Stimulated activated naive B cell treated with anti-CD40 and anti-IgM and Interleukin-4, amounts not matched to agents 10 μg/mL and 1 μg/mL and 100 μg/mL, for 72 hours (primary cell): ENCODE measurements around the gene WNT3.

ENCODE experiments used
- ATAC-seq, 2 donors: fragments of 150-1000 bp; cut with Tn5 transposase; replicated peaks; 2 replicates each; pipeline ENCODE4 v1.10.0; 2021; ENCODE audit warnings: moderate library complexity in 1 of 2
- DNase-seq: peaks from one replicate; pipeline ENCODE4 v3.0.0; 2021
- H3K27ac Mint-ChIP-seq: one replicate; pipeline ENCODE4 v1.8.0; 2022; ENCODE audit warnings: mild to moderate bottlenecking, mixed read lengths
- H3K27me3 Mint-ChIP-seq, 2 donors: one replicate each; pipeline ENCODE4 v1.8.0; 2022; ENCODE audit warnings: mixed read lengths in 2 of 2
- H3K36me3 Mint-ChIP-seq, 2 donors: one replicate each; pipeline ENCODE4 v1.8.0; 2022; ENCODE audit warnings: mixed read lengths in 2 of 2, mild to moderate bottlenecking in 1 of 2
- H3K4me1 Mint-ChIP-seq, 2 donors: one replicate each; pipeline ENCODE4 v1.8.0; 2022; ENCODE audit warnings: mixed read lengths in 2 of 2, mild to moderate bottlenecking in 1 of 2
- H3K4me3 Mint-ChIP-seq, 2 donors: one replicate each; pipeline ENCODE4 v1.8.0; 2022; ENCODE audit warnings: mild to moderate bottlenecking in 2 of 2, mixed read lengths in 2 of 2, moderate library complexity in 1 of 2
- H3K9me3 Mint-ChIP-seq, 2 donors: one replicate each; pipeline ENCODE4 v1.8.0; 2022; ENCODE audit warnings: mixed read lengths in 2 of 2, mild to moderate bottlenecking in 1 of 2

The WNT3 gene

GRCh38 chr17:46812624-46813318 lies 5.7 kb downstream of the WNT3 start:
- H3K4me1 Mint-ChIP-seq = peaks cover 7 to 11% of the 10 kb centered on the region in 2 donors
- no peaks in the 10 kb centered on the region for H3K36me3 Mint-ChIP-seq
- DNase-seq (no peak), ATAC-seq (no peak)
- no peak overlapping the region for H3K4me3 Mint-ChIP-seq
- H3K27ac Mint-ChIP-seq = no peak overlapping the region
- peaks cover 61 to 76% of the 10 kb centered on the region in 2 donors for H3K27me3 Mint-ChIP-seq
- no peaks in the 10 kb centered on the region for H3K9me3 Mint-ChIP-seq

GRCh38 chr17:46811978-46812583 lies 6.4 kb downstream of the WNT3 start:
- H3K27me3 Mint-ChIP-seq = peaks cover 54 to 69% of the 10 kb centered on the region in 2 donors
- ATAC-seq = no peak

GRCh38 chr17:46810837-46811236 lies 7.7 kb downstream of the WNT3 start:
- no peak for ATAC-seq
- H3K27me3 Mint-ChIP-seq = peaks cover 46 to 63% of the 10 kb centered on the region in 2 donors

More at GRCh38 chr17:46811978-46812583, 6.4 kb downstream of the WNT3 start:
- no peaks in the 10 kb centered on the region for H3K36me3 Mint-ChIP-seq
- no peak overlapping the region for H3K27ac Mint-ChIP-seq
- peaks cover 2 to 4% of the 10 kb centered on the region in 2 donors for H3K4me1 Mint-ChIP-seq
- DNase-seq = no peak
- H3K9me3 Mint-ChIP-seq = no peaks in the 10 kb centered on the region
- no peak overlapping the region for H3K4me3 Mint-ChIP-seq

GRCh38 chr17:46809110-46809571 lies 9.4 kb downstream of the WNT3 start:
- H3K36me3 Mint-ChIP-seq = peaks cover 0 to 2% of the 10 kb centered on the region in 2 donors
- H3K4me3 Mint-ChIP-seq = no peak overlapping the region
- H3K9me3 Mint-ChIP-seq = peaks cover 4 to 5% of the 10 kb centered on the region in 2 donors
- peaks cover 38 to 57% of the 10 kb centered on the region in 2 donors for H3K27me3 Mint-ChIP-seq
- no peak for ATAC-seq
- DNase-seq = no peak
- no peaks in the 10 kb centered on the region for H3K4me1 Mint-ChIP-seq
- H3K27ac Mint-ChIP-seq = no peak overlapping the region

More at GRCh38 chr17:46810837-46811236, 7.7 kb downstream of the WNT3 start:
- H3K4me1 Mint-ChIP-seq = no peaks in the 10 kb centered on the region
- H3K36me3 Mint-ChIP-seq = no peaks in the 10 kb centered on the region
- H3K27ac Mint-ChIP-seq = no peak overlapping the region
- DNase-seq = no peak
- H3K4me3 Mint-ChIP-seq = no peak overlapping the region
- H3K9me3 Mint-ChIP-seq = no peaks in the 10 kb centered on the region

GRCh38 chr17:46805771-46806170 lies 12.7 kb downstream of the WNT3 start:
- ATAC-seq (no peak), DNase-seq (no peak)
- H3K4me1 Mint-ChIP-seq = no peaks in the 10 kb centered on the region
- no peak overlapping the region for H3K4me3 Mint-ChIP-seq
- no peak overlapping the region for H3K27ac Mint-ChIP-seq
- peaks cover 10 to 26% of the 10 kb centered on the region in 2 donors for H3K27me3 Mint-ChIP-seq
- H3K9me3 Mint-ChIP-seq = peaks cover 4 to 5% of the 10 kb centered on the region in 2 donors
- H3K36me3 Mint-ChIP-seq = peaks cover 0 to 2% of the 10 kb centered on the region in 2 donors

- Mint-ChIP-seq H3K9me3 (peaks cover 4 to 5% of the 10 kb centered on the region in 2 donors), H3K27ac (no peak overlapping the region), H3K27me3 (peaks cover 17 to 23% of the 10 kb centered on the region in 2 donors), H3K36me3 (peaks cover 0 to 2% of the 10 kb centered on the region in 2 donors), H3K4me3 (no peak overlapping the region), H3K4me1 (no peaks in the 10 kb centered on the region)
- DNase-seq = no peak
- ATAC-seq = no peak
These were observed 14.9 kb downstream of the WNT3 start for GRCh38 chr17:46803544-46803943.

- peaks cover 0 to 2% of the 10 kb centered on the region in 2 donors for H3K36me3 Mint-ChIP-seq
- H3K9me3 Mint-ChIP-seq = peaks cover 4 to 5% of the 10 kb centered on the region in 2 donors
- H3K27ac Mint-ChIP-seq = no peak overlapping the region
- DNase-seq (no peak), ATAC-seq (no peak)
- H3K4me3 Mint-ChIP-seq = no peak overlapping the region
- H3K4me1 Mint-ChIP-seq = no peaks in the 10 kb centered on the region
- H3K27me3 Mint-ChIP-seq = peaks cover 17 to 23% of the 10 kb centered on the region in 2 donors
These were observed 15.7 kb downstream of the WNT3 start for GRCh38 chr17:46802800-46803199.

- Mint-ChIP-seq H3K9me3 (peaks cover 4 to 5% of the 10 kb centered on the region in 2 donors), H3K27me3 (peaks cover 28 to 33% of the 10 kb centered on the region in 2 donors), H3K4me3 (no peak overlapping the region), H3K36me3 (peaks cover 0 to 2% of the 10 kb centered on the region in 2 donors), H3K4me1 (no peaks in the 10 kb centered on the region), H3K27ac (no peak overlapping the region)
- DNase-seq (no peak), ATAC-seq (no peak)
These were observed 17.9 kb downstream of the WNT3 start for GRCh38 chr17:46800573-46800972.

- H3K27me3 Mint-ChIP-seq = peaks cover 33 to 40% of the 10 kb centered on the region in 2 donors
- H3K4me3 Mint-ChIP-seq = no peak overlapping the region
- peaks cover 0 to 6% of the 10 kb centered on the region in 2 donors for H3K4me1 Mint-ChIP-seq
- ATAC-seq (no peak), DNase-seq (no peak)
- H3K27ac Mint-ChIP-seq = no peak overlapping the region
- H3K36me3 Mint-ChIP-seq = no peaks in the 10 kb centered on the region
- no peaks in the 10 kb centered on the region for H3K9me3 Mint-ChIP-seq
These were observed 21.4 kb downstream of the WNT3 start for GRCh38 chr17:46796956-46797530.

- Mint-ChIP-seq H3K27ac (no peak overlapping the region), H3K4me3 (no peak overlapping the region), H3K36me3 (no peaks in the 10 kb centered on the region), H3K9me3 (no peaks in the 10 kb centered on the region), H3K4me1 (peaks cover 0 to 6% of the 10 kb centered on the region in 2 donors), H3K27me3 (peaks cover 34 to 42% of the 10 kb centered on the region in 2 donors)
- ATAC-seq = no peak
- DNase-seq = no peak
These were observed 22.0 kb downstream of the WNT3 start for GRCh38 chr17:46796524-46796923.

GRCh38 chr17:46796084-46796483 lies 22.4 kb downstream of the WNT3 start:
- ATAC-seq (no peak), DNase-seq (no peak)
- peaks cover 0 to 6% of the 10 kb centered on the region in 2 donors for H3K4me1 Mint-ChIP-seq
- H3K27ac Mint-ChIP-seq = no peak overlapping the region
- H3K36me3 Mint-ChIP-seq = no peaks in the 10 kb centered on the region
- H3K9me3 Mint-ChIP-seq = no peaks in the 10 kb centered on the region
- peaks cover 37 to 47% of the 10 kb centered on the region in 2 donors for H3K27me3 Mint-ChIP-seq
- no peak overlapping the region for H3K4me3 Mint-ChIP-seq

GRCh38 chr17:46795379-46795952 lies 23.0 kb downstream of the WNT3 start:
- no peak overlapping the region for H3K4me3 Mint-ChIP-seq
- H3K9me3 Mint-ChIP-seq = no peaks in the 10 kb centered on the region
- peaks cover 38 to 48% of the 10 kb centered on the region in 2 donors for H3K27me3 Mint-ChIP-seq
- no peak for ATAC-seq
- H3K4me1 Mint-ChIP-seq = peaks cover 3 to 13% of the 10 kb centered on the region in 2 donors
- H3K36me3 Mint-ChIP-seq = no peaks in the 10 kb centered on the region
- no peak for DNase-seq
- H3K27ac Mint-ChIP-seq = no peak overlapping the region

GRCh38 chr17:46794318-46794717 lies 24.2 kb downstream of the WNT3 start:
- Mint-ChIP-seq H3K36me3 (peaks cover 0 to 3% of the 10 kb centered on the region in 2 donors), H3K4me1 (peaks cover 6 to 14% of the 10 kb centered on the region in 2 donors), H3K27ac (no peak overlapping the region), H3K4me3 (no peak overlapping the region), H3K27me3 (peaks cover 42 to 54% of the 10 kb centered on the region in 2 donors), H3K9me3 (peaks cover 0 to 3% of the 10 kb centered on the region in 2 donors)
- DNase-seq = no peak
- ATAC-seq = no peak

- peaks cover 1 to 3% of the 10 kb centered on the region in 2 donors for H3K36me3 Mint-ChIP-seq
- H3K9me3 Mint-ChIP-seq = peaks cover 0 to 5% of the 10 kb centered on the region in 2 donors
- peaks cover 42 to 54% of the 10 kb centered on the region in 2 donors for H3K27me3 Mint-ChIP-seq
These were observed 25.0 kb downstream of the WNT3 start for GRCh38 chr17:46793541-46793940.

More at GRCh38 chr17:46793541-46793940, 25.0 kb downstream of the WNT3 start:
- no peak for DNase-seq
- Mint-ChIP-seq H3K4me3 (no peak overlapping the region), H3K27ac (no peak overlapping the region), H3K4me1 (peaks cover 6 to 14% of the 10 kb centered on the region in 2 donors)
- no peak for ATAC-seq
